Lower leg skin (tissue), 3 donors: ENCODE measurements around the gene PDK2.

Experiments
- CTCF ChIP-seq, 3 donors: fragments of 450-650 bp; IDR thresholded peaks; one replicate each; pipeline ENCODE4 v1.5.1; 2016; ENCODE audit warnings: antibody characterized with exemption in 3 of 3, mild to moderate bottlenecking in 3 of 3, moderate library complexity in 2 of 3
- POLR2A ChIP-seq, 2 donors: fragments of 450-650 bp; IDR thresholded peaks; one replicate each; pipeline ENCODE4 v1.6.1; 2016 to 2017; ENCODE audit warnings: antibody characterized with exemption in 2 of 2, mild to moderate bottlenecking in 1 of 2, moderate library complexity in 1 of 2

GRCh38 chr17:50127697-50128361 lies 32.7 kb downstream of the PDK2 start:
- TF ChIP-seq CTCF (IDR thresholded peaks at IDR 0.05) = no peak
- no peak for TF ChIP-seq POLR2A (IDR thresholded peaks at IDR 0.05)
